Natural killer cell treated with Interleukin-12 subunit alpha and Interleukin-12 subunit beta and Interleukin-15 and Interleukin-18, amount 100 ng/mL, for 72 hours (primary cell): Measurements from ENCODE around the gene OSBPL3. TPM values are rescaled to one million over a fixed set of nuclear protein-coding genes. Genes with fewer than 3 reads are reported as not detected.
"Not testable (repeated sequence)": the region's sequence is repeated elsewhere in the genome, so short reads cannot be mapped to it uniquely, and the experiment has no call there.

Experiments
- ATAC-seq, 2 donors: fragments of 150-1000 bp; cut with Tn5 transposase in 1 of 2; sonication (Bioruptor Pico), chemical (Tn5 transposase) in 1 of 2; 2 replicates each; pipeline ENCODE4 v1.10.0; 2021
- DNase-seq: peaks from one replicate; pipeline ENCODE4 v3.0.0; 2022; ENCODE audit warnings: low spot score
- H3K27ac Mint-ChIP-seq, 2 donors: 1 replicate in 1 of 2; 2 replicates in 1 of 2; pipeline ENCODE4 v1.8.0; 2022; ENCODE audit warnings: mixed read lengths in 2 of 2, mild to moderate bottlenecking in 1 of 2, moderate library complexity in 1 of 2
- H3K27me3 Mint-ChIP-seq, 2 donors: 1 replicate in 1 of 2; 2 replicates in 1 of 2; pipeline ENCODE4 v1.8.0; 2022; ENCODE audit warnings: mixed read lengths in 2 of 2
- H3K36me3 Mint-ChIP-seq: one replicate; pipeline ENCODE4 v1.8.0; 2022; ENCODE audit warnings: mixed read lengths
- H3K4me1 Mint-ChIP-seq, 2 donors: 1 replicate in 1 of 2; 2 replicates in 1 of 2; pipeline ENCODE4 v1.8.0; 2022; ENCODE audit warnings: low read depth in 2 of 2, mixed read lengths in 2 of 2, mild to moderate bottlenecking in 1 of 2
- H3K4me3 Mint-ChIP-seq: one replicate; pipeline ENCODE4 v1.8.0; 2022; ENCODE audit warnings: mixed read lengths
- H3K9me3 Mint-ChIP-seq: 2 replicates; pipeline ENCODE4 v1.8.0; 2022; ENCODE audit warnings: mixed read lengths
- total RNA-seq, 2 donors: library from RNA; stranded (reverse); gene quantifications; one replicate each; pipeline ENCODE4 v1.2.3, GENCODE V29; 2022

Gene OSBPL3
- total RNA-seq, 2 donors from 2014 or later, result 34.7 to 70.4 TPM

DNA sequence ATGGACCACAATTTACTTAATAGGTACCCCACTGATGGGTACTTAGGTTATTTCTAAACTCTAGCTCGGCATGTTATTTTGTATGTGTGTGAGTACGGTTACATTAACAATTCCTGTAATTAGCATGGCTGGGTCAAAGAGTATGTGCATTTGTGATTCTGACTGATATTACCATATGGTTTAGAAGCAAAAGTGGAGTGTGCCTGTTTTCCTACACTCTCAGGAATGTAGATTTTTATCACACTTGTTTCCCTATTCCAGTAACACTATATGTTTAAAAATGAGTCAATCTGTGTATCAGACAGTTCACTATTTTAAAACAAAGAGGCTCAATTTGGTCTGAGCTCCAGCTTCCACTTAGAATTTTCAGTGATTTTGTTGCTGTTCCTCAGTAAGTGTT lies 178.1 kb downstream of the OSBPL3 start:
- Mint-ChIP-seq H3K36me3 (peaks cover 38% of the 10 kb centered on the region), H3K27ac (no peak overlapping the region), H3K9me3 (no peaks in the 10 kb centered on the region), H3K4me3 (no peak overlapping the region), H3K27me3 (no peaks in the 10 kb centered on the region), H3K4me1 (peaks cover 8 to 11% of the 10 kb centered on the region in 2 donors)
- no peak for DNase-seq
- no peak for ATAC-seq

DNA sequence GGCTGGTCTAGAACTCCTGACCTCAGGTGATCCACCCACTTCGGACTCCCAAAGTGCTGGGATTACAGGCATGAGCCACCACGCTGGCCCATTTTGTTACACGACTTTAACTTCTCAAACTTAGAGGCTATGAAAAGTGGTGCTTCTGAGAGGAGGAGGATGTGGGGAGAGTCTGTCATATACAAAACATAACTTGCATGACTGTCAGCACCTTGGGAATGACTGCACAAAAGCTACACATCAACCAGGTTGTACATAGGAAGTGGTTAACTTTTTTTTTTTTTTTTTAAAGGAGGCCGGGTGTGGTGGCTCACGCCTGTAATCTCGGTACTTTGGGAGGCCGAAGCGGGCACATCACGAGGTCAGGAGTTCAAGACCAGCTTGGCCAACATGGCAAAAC lies 179.3 kb downstream of the OSBPL3 start:
- H3K27ac Mint-ChIP-seq, result peak overlapping the region; percentile 49 to 63
- H3K4me3 Mint-ChIP-seq, result peak overlapping the region; percentile 40
- peaks cover 8 to 11% of the 10 kb centered on the region in 2 donors for H3K4me1 Mint-ChIP-seq
- DNase-seq (no peak), ATAC-seq (peak; percentile 69 to 92)
- H3K27me3 Mint-ChIP-seq, result no peaks in the 10 kb centered on the region
- H3K36me3 Mint-ChIP-seq, result peaks cover 40% of the 10 kb centered on the region
- H3K9me3 Mint-ChIP-seq, result no peaks in the 10 kb centered on the region

- H3K27ac Mint-ChIP-seq, result peak overlapping the region in 1 of 2 donors; percentile 49
- ATAC-seq, result no peak
- no peaks in the 10 kb centered on the region for H3K9me3 Mint-ChIP-seq
- H3K27me3 Mint-ChIP-seq, result no peaks in the 10 kb centered on the region
- no peak for DNase-seq
- H3K4me1 Mint-ChIP-seq, result peaks cover 8 to 11% of the 10 kb centered on the region in 2 donors
- no peak overlapping the region for H3K4me3 Mint-ChIP-seq
- peaks cover 40% of the 10 kb centered on the region for H3K36me3 Mint-ChIP-seq
Measured at GRCh38 chr7:24800073-24800472, 179.9 kb downstream of the OSBPL3 start.

GRCh38 chr7:24799506-24799905 lies 180.5 kb downstream of the OSBPL3 start:
- Mint-ChIP-seq H3K36me3 (peaks cover 42% of the 10 kb centered on the region), H3K4me3 (no peak overlapping the region), H3K27ac (peak overlapping the region in 1 of 2 donors; percentile 39), H3K9me3 (no peaks in the 10 kb centered on the region), H3K27me3 (no peaks in the 10 kb centered on the region), H3K4me1 (peaks cover 11 to 16% of the 10 kb centered on the region in 2 donors)
- no peak for ATAC-seq
- no peak for DNase-seq

DNA sequence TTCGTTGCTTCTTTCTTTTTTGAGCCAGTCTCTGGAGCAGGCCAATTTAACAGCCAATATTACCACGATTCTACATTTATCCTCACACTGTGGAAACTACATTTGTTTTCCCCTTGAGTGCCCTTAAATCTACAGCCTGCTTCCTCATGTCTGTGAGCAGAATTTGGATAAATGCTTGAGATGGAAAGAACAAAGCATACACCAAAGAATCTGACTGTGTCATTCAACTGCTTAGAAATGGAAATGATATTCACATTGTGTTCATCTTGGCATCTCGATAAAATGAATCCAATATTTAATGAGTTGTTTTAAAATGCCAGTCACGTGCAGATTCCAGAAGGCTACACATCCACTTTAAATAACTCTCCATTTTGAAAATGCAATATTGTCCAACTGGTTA lies 181.7 kb downstream of the OSBPL3 start:
- no peaks in the 10 kb centered on the region for H3K9me3 Mint-ChIP-seq
- H3K4me3 Mint-ChIP-seq, result no peak overlapping the region
- peaks cover 18 to 24% of the 10 kb centered on the region in 2 donors for H3K4me1 Mint-ChIP-seq
- peaks cover 37% of the 10 kb centered on the region for H3K36me3 Mint-ChIP-seq
- DNase-seq, result no peak
- no peak for ATAC-seq
- H3K27me3 Mint-ChIP-seq, result no peaks in the 10 kb centered on the region
- H3K27ac Mint-ChIP-seq, result no peak overlapping the region

DNA sequence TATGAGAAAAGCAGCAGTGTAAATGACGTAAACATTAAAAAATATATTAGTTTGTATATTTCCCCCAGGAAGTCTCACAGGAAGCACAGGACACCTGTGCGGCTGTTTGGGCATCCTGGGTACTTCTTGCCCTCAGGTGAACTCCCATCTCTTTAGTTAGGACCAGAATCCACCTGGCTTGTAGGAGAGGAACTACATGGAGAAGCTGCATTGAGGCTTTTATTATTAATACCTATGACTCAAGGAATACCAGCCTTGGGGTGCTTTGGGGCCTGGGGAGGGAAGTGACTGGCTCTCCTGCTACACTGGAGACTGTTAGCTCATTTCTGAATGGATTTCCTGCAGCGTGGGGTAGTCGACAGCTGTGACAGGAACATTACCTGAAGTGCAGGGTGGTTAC lies 182.7 kb downstream of the OSBPL3 start:
- Mint-ChIP-seq H3K9me3 (no peaks in the 10 kb centered on the region), H3K27ac (no peak overlapping the region), H3K4me3 (no peak overlapping the region), H3K36me3 (peaks cover 29% of the 10 kb centered on the region), H3K4me1 (peaks cover 18 to 24% of the 10 kb centered on the region in 2 donors), H3K27me3 (no peaks in the 10 kb centered on the region)
- ATAC-seq (no peak), DNase-seq (no peak)

DNA sequence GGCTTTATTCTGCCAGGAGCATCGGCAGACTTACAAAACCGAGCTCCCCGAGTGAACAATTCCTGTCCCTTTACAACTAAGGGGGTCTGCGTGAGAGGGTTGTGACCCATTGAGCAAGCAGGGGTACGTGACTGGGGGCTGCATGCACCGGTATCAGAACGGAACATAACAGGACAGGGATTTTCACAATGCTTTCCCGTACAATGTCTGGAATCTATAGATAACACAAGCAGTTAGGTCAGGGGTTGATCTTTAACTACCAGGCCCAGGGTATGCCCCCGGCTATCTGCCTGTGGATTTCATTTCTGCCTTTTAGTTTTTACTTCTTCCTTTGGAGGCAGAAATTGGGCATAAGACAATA lies 184.6 kb downstream of the OSBPL3 start:
- peaks cover 11 to 14% of the 10 kb centered on the region in 2 donors for H3K4me1 Mint-ChIP-seq
- no peaks in the 10 kb centered on the region for H3K27me3 Mint-ChIP-seq
- H3K9me3 Mint-ChIP-seq, result no peaks in the 10 kb centered on the region
- no peak for DNase-seq
- H3K27ac Mint-ChIP-seq, result peak overlapping the region in 1 of 2 donors; percentile 42
- no peak for ATAC-seq
- no peak overlapping the region for H3K4me3 Mint-ChIP-seq
- peaks cover 12% of the 10 kb centered on the region for H3K36me3 Mint-ChIP-seq

DNA sequence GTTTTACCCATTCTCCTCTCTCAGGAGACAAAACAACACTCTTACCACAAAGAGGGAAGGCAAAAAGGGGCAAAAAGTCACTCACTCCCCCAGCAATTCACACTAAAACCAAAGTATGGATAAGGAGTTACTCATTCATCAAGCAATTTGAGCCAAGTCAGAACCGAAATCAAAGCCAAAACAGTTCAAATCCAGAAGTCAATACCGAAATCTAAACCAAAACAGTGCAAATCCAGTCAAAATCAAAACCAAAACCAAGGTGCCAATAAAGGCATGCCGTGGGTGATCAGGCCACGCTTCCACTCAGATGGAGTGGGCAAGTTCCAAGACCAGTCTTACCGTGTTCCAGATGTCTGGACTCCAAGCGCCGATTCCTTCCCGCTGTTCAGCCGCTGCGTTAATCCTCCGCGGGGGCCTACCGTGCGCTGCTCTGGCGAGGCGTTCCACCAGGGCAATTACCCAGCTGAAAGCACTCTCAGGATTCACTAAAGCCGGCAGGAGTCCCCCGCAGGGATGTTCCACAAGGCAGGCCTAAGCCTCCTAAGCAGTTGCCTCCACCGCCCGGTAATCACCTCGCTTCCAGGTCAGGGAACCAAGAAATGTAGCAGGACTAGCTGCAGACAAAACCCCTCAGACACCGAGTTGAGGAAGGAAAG lies 185.1 kb downstream of the OSBPL3 start:
- Mint-ChIP-seq H3K4me3 (peak overlapping the region; percentile 56), H3K27ac (peak overlapping the region; percentile 42 to 65), H3K4me1 (peaks cover 11 to 13% of the 10 kb centered on the region in 2 donors), H3K36me3 (peaks cover 11% of the 10 kb centered on the region)
- ATAC-seq, result peak in 1 of 2 donors; percentile 43
- H3K9me3 Mint-ChIP-seq, DNase-seq, H3K27me3 Mint-ChIP-seq: not testable (repeated sequence)

GRCh38 chr7:24793982-24794648 lies 185.9 kb downstream of the OSBPL3 start:
- DNase-seq (no peak), ATAC-seq (no peak)
- H3K27me3 Mint-ChIP-seq, result no peaks in the 10 kb centered on the region
- H3K9me3 Mint-ChIP-seq, result no peaks in the 10 kb centered on the region
- H3K4me1 Mint-ChIP-seq, result peaks cover 16 to 19% of the 10 kb centered on the region in 2 donors
- peaks cover 11% of the 10 kb centered on the region for H3K36me3 Mint-ChIP-seq
- peak overlapping the region; percentile 56 for H3K4me3 Mint-ChIP-seq
- peak overlapping the region; percentile 42 to 65 for H3K27ac Mint-ChIP-seq

DNA sequence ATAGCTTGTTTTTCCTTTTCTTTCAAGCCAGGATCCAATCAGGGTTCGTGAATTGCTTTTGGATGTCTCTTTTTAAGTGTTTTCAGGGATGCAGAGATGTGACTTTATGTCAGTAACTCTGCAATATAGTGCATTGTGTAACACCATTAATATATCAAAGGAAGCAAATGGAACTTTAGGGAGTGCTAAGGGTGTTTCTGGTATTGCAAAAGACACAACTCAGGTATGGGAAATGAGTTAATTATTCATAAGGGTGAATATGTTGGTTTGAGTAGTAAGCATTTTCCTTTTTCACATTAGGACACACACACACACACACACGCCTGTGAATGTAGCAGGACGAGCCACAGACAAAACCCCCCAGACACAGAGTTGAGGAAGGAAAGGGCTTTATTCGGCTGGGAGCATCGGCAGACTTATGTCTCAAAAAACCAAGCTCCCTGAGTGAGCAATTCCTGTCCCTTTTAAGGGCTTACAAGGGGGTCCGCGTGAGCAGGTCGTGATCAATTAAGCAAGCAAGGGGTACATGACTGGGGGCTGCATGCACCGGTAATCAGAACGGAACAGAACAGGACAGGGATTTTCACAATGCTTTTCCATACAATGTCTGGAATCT lies 190.9 kb downstream of the OSBPL3 start:
- Mint-ChIP-seq H3K9me3 (no peaks in the 10 kb centered on the region), H3K27ac (peak overlapping the region; percentile 22 to 81)

GRCh38 chr7:24788075-24788474 lies 191.9 kb downstream of the OSBPL3 start:
- ATAC-seq (no peak), DNase-seq (no peak)
- no peak overlapping the region for H3K4me3 Mint-ChIP-seq
- H3K9me3 Mint-ChIP-seq, result no peaks in the 10 kb centered on the region
- no peaks in the 10 kb centered on the region for H3K27me3 Mint-ChIP-seq
- H3K27ac Mint-ChIP-seq, result peak overlapping the region in 1 of 2 donors; percentile 81
- H3K4me1 Mint-ChIP-seq, result peaks cover 27 to 40% of the 10 kb centered on the region in 2 donors
- H3K36me3 Mint-ChIP-seq, result peaks cover 5% of the 10 kb centered on the region

More for the DNA sequence above, 190.9 kb downstream of the OSBPL3 start:
- Mint-ChIP-seq H3K4me3 (peak overlapping the region; percentile 0), H3K27me3 (no peaks in the 10 kb centered on the region), H3K4me1 (peaks cover 31 to 37% of the 10 kb centered on the region in 2 donors), H3K36me3 (peaks cover 5% of the 10 kb centered on the region)
- no peak for DNase-seq
- ATAC-seq, result no peak

GRCh38 chr7:24786941-24787340 lies 193.0 kb downstream of the OSBPL3 start:
- no peaks in the 10 kb centered on the region for H3K9me3 Mint-ChIP-seq
- DNase-seq (peak; percentile 71), ATAC-seq (peak; percentile 88)
- H3K27ac Mint-ChIP-seq, result peak overlapping the region; percentile 90 to 94
- peak overlapping the region; percentile 72 for H3K4me3 Mint-ChIP-seq
- H3K27me3 Mint-ChIP-seq, result no peaks in the 10 kb centered on the region
- peaks cover 5% of the 10 kb centered on the region for H3K36me3 Mint-ChIP-seq
- H3K4me1 Mint-ChIP-seq, result peaks cover 27 to 40% of the 10 kb centered on the region in 2 donors

DNA sequence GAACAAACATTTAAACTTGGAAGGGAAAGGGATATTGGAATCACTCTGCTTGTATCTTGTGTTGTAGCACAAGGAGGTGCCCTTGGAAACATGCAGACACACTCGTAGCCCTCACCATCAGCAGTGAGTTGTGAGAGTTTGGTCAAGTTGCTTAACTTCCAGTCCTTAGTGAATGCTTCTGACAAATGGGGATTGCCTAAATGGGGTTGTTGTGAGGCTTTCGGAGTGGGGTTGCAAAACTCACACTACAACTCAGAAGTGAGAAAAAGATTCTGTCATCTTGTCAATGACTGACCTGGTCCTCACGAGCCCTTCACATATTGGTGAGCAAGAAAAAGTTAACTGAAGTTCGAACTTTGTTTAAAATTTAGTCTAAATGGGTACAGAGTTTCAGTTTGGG lies 193.7 kb downstream of the OSBPL3 start:
- DNase-seq (peak; percentile 67), ATAC-seq (peak; percentile 77 to 81)
- peaks cover 5% of the 10 kb centered on the region for H3K36me3 Mint-ChIP-seq
- no peaks in the 10 kb centered on the region for H3K9me3 Mint-ChIP-seq
- H3K27ac Mint-ChIP-seq, result peak overlapping the region; percentile 90 to 94
- peaks cover 27 to 40% of the 10 kb centered on the region in 2 donors for H3K4me1 Mint-ChIP-seq
- peak overlapping the region; percentile 72 for H3K4me3 Mint-ChIP-seq
- no peaks in the 10 kb centered on the region for H3K27me3 Mint-ChIP-seq

DNA sequence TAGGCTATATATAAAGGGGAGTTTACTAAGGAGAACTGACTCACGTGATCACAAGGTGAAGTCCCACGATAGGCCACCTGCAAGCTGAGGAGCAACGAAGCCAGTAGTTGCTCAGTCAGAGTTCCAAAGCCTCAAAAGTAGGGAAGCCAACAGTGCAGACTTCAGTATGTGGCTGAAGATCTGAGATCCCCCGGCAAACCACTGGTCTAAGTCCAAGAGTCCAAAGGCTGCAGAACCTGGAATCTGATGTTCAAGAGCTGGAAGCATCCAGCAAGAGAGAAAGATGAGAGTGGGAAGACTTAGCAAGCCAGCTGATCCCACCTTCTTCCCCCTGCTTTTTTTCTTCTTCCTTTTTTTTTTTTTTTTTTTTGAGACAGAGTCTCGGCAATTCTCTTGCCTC lies 195.7 kb downstream of the OSBPL3 start:
- Mint-ChIP-seq H3K36me3 (peaks cover 5% of the 10 kb centered on the region), H3K4me3 (no peak overlapping the region), H3K9me3 (no peaks in the 10 kb centered on the region), H3K4me1 (peaks cover 24 to 36% of the 10 kb centered on the region in 2 donors), H3K27ac (no peak overlapping the region), H3K27me3 (no peaks in the 10 kb centered on the region)
- ATAC-seq (no peak), DNase-seq (no peak)
